Measurements from ENCODE around the gene LPIN1.
A peak's percentile ranks its signal among the peaks of the same experiment; 100 is the strongest.
"Not testable (repeated sequence)": the region's sequence is repeated elsewhere in the genome, so short reads cannot be mapped to it uniquely, and the experiment has no call there.

Gene LPIN1

GRCh38 chr2:11847935-11848334 lies 101.5 kb downstream of the LPIN1 start:
- DNase-seq, result not testable (repeated sequence)

DNA sequence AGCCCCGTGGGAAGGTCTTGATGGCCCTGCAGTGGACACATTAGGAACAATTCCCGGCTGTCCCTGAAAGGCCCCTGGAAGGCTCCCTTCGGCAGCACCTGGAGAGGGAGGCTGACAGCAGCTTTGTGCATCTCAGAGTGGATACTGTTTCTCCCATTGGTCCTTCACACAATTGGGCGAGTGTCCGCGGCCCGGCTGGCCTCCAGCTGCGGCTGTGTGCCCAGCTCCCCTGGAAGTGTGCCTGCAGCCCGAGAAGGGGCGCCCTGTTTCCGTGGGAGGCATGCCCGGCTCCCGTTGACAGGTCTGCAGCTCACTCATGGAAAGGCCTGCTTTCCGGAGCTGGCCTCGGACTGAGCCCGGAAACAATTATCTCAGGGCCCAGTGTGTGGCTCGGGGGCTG lies 103.7 kb downstream of the LPIN1 start:
- DNase-seq, result no peak

DNA sequence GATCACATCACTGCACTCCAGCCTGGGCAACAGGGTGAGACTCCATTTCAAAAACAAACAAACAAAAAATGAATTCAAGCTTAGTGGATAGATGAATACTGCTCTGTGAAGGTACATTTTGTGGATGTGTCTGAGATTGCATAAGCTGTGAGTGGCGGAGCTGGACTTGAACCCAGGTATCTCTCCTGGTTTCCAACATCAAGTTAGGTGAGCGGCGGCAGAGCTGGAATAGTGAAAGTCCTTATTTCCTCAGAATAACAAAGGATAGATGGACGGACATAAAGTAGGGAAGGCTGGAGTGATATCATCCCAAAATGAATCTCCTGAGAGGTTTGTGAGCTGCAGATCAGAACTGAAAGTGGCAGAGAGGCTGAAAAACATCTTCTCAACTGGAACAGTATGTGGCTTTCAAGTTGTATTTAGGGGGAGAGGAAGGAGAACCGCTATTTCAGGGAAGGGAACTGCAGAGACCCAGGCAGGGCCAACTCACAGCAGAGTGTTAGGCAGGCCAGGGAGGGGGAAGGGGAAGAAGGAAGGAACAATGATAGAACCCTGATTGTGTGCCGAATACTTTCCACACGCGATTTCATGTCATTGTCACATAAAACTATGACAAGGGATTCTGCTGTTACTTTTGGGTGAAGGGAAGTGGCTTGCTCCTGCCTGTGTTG lies 106.2 kb downstream of the LPIN1 start:
- DNase-seq, result no peak

DNA sequence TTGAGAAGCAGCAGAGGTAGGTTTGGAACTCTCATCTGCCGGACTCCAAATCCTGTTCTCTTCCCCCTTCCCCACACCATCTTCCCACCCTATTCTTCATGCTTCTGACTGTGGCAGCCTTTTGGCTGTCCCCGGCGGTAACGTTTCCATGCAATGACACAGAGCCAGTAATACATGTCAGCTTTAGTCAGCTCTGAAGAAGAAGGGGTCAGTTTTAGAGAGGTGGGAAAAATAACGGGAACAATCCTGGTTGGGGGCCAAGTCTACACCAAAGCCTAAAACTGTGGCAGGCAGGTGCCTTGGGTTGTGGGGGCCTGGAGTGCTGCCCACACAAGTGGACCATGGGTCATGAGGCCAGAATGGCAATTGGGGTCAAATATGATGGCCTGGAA lies 106.8 kb downstream of the LPIN1 start:
- DNase-seq, result no peak

DNA sequence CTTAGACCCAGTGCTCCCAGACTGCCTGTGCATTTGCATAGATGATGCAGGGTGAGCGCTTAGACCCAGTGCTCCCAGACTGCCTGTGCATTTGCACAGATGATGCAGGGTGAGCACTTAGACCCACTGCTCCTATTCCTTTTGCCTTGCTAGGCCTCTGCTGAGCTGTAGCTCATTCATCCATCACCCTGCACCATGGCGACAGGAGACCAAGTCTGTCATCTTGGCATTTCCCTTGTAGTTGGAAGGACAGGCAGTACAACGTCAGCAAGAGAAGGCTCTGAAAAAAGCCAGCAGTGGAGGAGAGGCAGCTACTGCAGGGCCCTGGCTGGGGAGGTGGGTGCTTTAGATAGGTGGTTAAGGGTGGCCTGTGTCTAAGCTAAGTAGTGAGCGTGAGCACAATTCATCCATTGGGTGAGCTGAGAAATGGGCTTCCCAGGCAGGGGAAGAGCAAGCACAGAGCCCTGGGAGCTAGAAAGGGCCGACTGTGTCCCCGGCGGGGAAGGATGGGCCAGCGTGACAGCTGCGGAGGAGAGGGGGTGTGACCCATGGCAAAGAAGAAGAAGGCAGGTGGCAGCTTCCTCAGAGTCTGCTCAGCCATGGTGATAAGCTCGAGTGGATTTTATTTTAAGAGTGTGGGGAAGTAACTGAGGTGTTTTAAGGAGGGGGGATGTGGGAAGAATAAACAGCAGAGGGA lies 108.8 kb downstream of the LPIN1 start:
- no peak for DNase-seq

DNA sequence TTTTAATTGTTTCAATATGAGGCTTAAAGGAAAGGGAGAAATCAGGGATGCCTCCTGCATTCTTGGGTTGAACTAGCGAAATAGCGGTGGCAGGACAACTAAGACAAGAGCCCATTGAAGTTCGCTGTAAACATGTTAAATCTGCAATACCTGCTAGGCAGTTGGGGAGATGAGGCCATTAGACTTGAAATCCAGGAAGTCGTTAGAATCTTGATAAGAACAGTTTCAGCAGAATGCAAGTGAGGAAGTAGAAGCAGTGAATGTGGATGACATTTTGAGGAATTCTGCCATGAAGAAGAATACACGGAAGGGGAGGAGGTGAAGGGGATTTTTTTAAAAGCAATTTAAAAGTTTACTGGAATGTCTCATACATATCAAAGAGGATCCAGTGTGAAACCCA lies 109.7 kb downstream of the LPIN1 start:
- no peak for DNase-seq

DNA sequence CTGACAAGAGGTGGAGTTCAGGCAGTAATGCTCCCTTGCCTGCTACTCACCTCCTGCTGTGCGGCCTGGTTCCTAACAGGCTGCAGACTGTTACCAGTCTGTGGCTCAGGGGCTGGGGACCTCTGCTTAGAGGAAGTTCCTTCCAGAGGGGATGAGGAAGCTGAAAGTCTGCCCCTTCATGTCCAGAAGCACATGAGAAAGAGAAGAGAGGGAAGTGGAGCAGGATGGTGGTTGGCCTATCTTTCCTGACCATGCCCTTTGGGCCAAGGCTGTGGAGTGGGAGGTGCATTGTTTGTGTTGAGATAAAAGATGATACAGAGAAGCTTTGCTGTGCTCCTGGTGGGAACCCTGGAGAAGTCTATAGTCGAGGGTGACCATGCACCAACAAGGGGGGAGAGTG lies 112.5 kb downstream of the LPIN1 start:
- DNase-seq, result no peak

DNA sequence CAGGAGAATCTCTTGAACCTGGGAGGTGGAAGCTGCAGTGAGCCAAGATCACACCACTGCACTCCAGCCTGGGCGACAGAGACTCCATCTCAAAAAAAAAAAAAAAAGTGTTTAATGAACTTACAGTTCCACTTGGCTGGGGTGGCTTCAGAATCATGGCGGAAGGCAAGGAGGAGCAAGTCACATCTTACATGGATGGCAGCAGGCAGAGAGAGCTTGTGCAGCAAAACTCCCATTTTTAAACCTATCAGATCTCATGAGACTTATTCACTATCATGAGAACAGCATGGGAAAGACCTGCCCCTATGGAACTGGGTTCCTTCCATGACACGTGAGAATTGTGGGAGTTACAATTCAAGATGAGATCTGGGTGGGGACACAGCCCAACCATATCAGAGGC lies 113.5 kb downstream of the LPIN1 start:
- not testable (repeated sequence) for DNase-seq

DNA sequence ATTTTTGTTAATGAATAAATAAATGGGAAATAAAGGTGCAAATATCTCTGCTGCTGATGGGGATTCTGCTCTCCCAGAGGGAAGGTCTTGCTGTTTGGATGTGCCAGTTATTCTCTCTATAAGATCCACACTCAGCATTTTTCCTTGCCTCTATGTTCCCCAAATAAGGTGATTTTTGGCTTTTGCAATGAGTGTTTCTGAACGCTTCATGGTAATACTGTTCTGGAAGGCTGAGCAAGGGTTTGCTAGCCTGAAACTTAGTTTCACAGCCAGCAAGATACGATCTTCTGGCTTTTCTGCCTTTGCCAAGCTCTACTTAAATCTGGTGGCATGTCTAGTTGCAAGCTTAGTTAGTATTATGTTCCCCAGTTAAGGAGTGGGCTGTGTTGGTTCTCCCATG lies 114.6 kb downstream of the LPIN1 start:
- no peak for DNase-seq

- DNase-seq, result no peak
Observed at GRCh38 chr2:11862049-11862448, 115.6 kb downstream of the LPIN1 start.

GRCh38 chr2:11863103-11863502 lies 116.7 kb downstream of the LPIN1 start:
- DNase-seq, result no peak

GRCh38 chr2:11863513-11864328 lies 117.3 kb downstream of the LPIN1 start:
- DNase-seq, result peak; percentile 55

DNA sequence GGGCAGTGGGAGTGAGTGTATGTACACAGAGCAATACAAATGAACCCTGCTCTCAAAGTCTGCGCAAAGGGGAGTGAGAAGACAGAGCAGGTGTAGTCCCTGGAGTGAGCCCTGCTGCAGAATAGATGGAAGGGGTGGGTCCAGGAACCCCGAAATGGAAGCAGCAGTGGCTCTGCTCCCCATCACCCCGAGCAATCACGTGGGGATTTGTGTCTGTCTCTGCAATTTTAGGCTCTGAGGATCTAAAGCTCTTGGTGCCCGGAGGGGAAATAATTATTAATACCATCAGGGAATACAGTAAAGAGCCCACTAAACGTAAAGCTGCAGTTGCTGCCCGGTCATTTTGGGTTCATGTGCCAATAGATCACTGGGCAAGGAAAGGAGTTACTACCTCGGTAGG lies 118.3 kb downstream of the LPIN1 start:
- DNase-seq, result no peak

GRCh38 chr2:11865378-11865777 lies 118.9 kb downstream of the LPIN1 start:
- no peak for DNase-seq

GRCh38 chr2:11865805-11866204 lies 119.4 kb downstream of the LPIN1 start:
- DNase-seq, result no peak

- DNase-seq, result peak; percentile 83
Observed at GRCh38 chr2:11866358-11867335, 120.2 kb downstream of the LPIN1 start.

- no peak for DNase-seq
Observed at GRCh38 chr2:11867926-11868325, 121.5 kb downstream of the LPIN1 start.

GRCh38 chr2:11869391-11869991 lies 123.1 kb downstream of the LPIN1 start:
- DNase-seq, result no peak

GRCh38 chr2:11870064-11870463 lies 123.6 kb downstream of the LPIN1 start:
- no peak for DNase-seq

DNA sequence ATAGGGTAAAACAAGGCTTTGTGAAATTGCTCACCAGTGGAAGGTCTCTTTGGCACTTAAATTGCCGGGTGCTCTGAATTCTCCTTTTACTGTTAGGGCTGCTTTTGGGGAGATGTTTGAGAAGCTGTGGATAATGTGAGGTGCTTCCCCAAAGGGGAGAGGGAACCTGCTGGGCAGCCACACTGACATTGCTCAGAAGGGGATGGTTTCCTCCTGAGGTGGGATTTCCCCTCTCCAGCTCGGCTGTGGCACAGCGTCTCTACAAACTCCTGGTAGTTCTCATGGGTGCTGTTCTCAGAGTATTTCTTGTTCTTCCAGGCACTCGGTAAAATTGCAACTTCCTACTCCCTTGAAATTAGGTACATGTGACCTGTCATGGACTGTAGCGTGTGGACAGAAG lies 124.2 kb downstream of the LPIN1 start:
- no peak for DNase-seq

- no peak for DNase-seq
Observed at GRCh38 chr2:11871421-11871820, 125.0 kb downstream of the LPIN1 start.

GRCh38 chr2:11872247-11872947 lies 126.0 kb downstream of the LPIN1 start:
- peak; percentile 76 for DNase-seq
